H1 (cell line): Measurements from ENCODE around the gene DCDC1. TPM values are rescaled to one million over a fixed set of nuclear protein-coding genes. Genes with fewer than 3 reads are reported as not detected.

Experiments used
- CTCF ChIA-PET: fragments of 300-600 bp; sonication (Branson Sonifier 250); formaldehyde crosslinking; loops from one replicate; lab custom pipeline; 2021; ENCODE audit not compliant: partially characterized antibody; lab: Charles Lee
- POLR2A ChIA-PET: fragments of 300-600 bp; sonication (Branson Sonifier 250); formaldehyde crosslinking; loops from one replicate; lab custom pipeline; 2021; ENCODE audit warnings: inconsistent platforms; ENCODE audit not compliant: partially characterized antibody; lab: Charles Lee
- DNase-seq, 2 experiments: peaks; one replicate each; pipeline versions ENCODE4 v3.0.0 to v3.0.0-alpha.2; 2010 to 2022; ENCODE audit warnings: low spot score in 2 of 2, low read depth in 1 of 2, mixed read lengths in 1 of 2
- FAIRE-seq: peaks from 2 replicates; lab custom pipeline; 2011; peaks lifted over from hg19 to GRCh38; lab: Jason Lieb, UNC
- H2AFZ ChIP-seq: 2 replicates; pipeline ENCODE4 v1.8.1; 2012; ENCODE audit warnings: low read length, inconsistent platforms
- H2AK5ac ChIP-seq: 2 replicates; pipeline ENCODE4 v1.6.1; 2013; ENCODE audit warnings: low read depth, low read length
- H2BK120ac ChIP-seq: replicated peaks from 2 replicates; pipeline ENCODE3; 2013; ENCODE audit warnings: low read depth, low read length, inconsistent platforms
- H2BK12ac ChIP-seq: 2 replicates; pipeline ENCODE4 v1.6.1; 2013; ENCODE audit warnings: low read depth, low read length
- H2BK15ac ChIP-seq: 2 replicates; pipeline ENCODE4 v1.6.1; 2013; ENCODE audit warnings: low read length
- H2BK20ac ChIP-seq: 2 replicates; pipeline ENCODE4 v1.6.1; 2013; ENCODE audit warnings: low read length
- H2BK5ac ChIP-seq: 2 replicates; pipeline ENCODE4 v1.6.1; 2013; ENCODE audit warnings: low read depth, low read length
- H3K14ac ChIP-seq: 2 replicates; pipeline ENCODE4 v1.6.1; 2013; ENCODE audit warnings: inconsistent platforms; ENCODE audit not compliant: insufficient read length
- H3K18ac ChIP-seq: 2 replicates; pipeline ENCODE4 v1.6.1; 2013; ENCODE audit warnings: low read length; ENCODE audit errors: extremely low read depth
- H3K23ac ChIP-seq: 2 replicates; pipeline ENCODE4 v1.6.1; 2013; ENCODE audit warnings: inconsistent platforms; ENCODE audit not compliant: insufficient read length
- H3K23me2 ChIP-seq: 2 replicates; pipeline ENCODE4 v1.6.1; 2013; ENCODE audit warnings: low read depth, low read length
- H3K27ac ChIP-seq: 2 replicates; pipeline ENCODE4 v1.6.1; 2011; ENCODE audit warnings: low read depth, low read length, inconsistent platforms
- H3K27me3 ChIP-seq, 4 experiments: replicated peaks in 1 of 4; 1 replicate in 1 of 4; 2 replicates in 3 of 4; pipeline versions ENCODE4 v1.6.1 to v1.8.1; 2011 to 2013; ENCODE audit warnings: low read length in 3 of 4, mild to moderate bottlenecking in 3 of 4, inconsistent platforms in 2 of 4, mixed read lengths in 2 of 4, moderate library complexity in 1 of 4; ENCODE audit not compliant: control insufficient read depth in 3 of 4, insufficient read depth in 3 of 4; ENCODE audit errors: extremely low read depth in 1 of 4
- H3K36me3 ChIP-seq, 4 experiments: 2 replicates each; pipeline versions ENCODE4 v1.6.1 to v1.8.1; 2011 to 2013; ENCODE audit warnings: mild to moderate bottlenecking in 4 of 4, low read length in 3 of 4, moderate library complexity in 2 of 4, control low read depth in 1 of 4, inconsistent platforms in 1 of 4; ENCODE audit not compliant: insufficient read depth in 4 of 4, control insufficient read depth in 2 of 4
- H3K4ac ChIP-seq: replicated peaks from 2 replicates; pipeline ENCODE3; 2013; ENCODE audit warnings: low read length, low read depth, mixed read lengths, inconsistent platforms; ENCODE audit not compliant: insufficient read length
- H3K4me1 ChIP-seq, 4 experiments: replicated peaks in 1 of 4; 1 replicate in 1 of 4; 2 replicates in 3 of 4; pipeline versions ENCODE4 v1.6.1 to v1.8.1; 2011 to 2013; ENCODE audit warnings: low read length in 3 of 4, inconsistent platforms in 2 of 4, mixed read lengths in 1 of 4; ENCODE audit not compliant: insufficient read depth in 4 of 4, control insufficient read depth in 3 of 4
- H3K4me2 ChIP-seq, 2 experiments: 2 replicates each; pipeline versions ENCODE4 v1.6.1 to v1.8.1; 2011 to 2013; ENCODE audit warnings: low read depth in 2 of 2, low read length in 2 of 2, control low read depth in 1 of 2, inconsistent platforms in 1 of 2, mild to moderate bottlenecking in 1 of 2; ENCODE audit not compliant: insufficient read depth in 1 of 2
- H3K4me3 ChIP-seq, 4 experiments: fragments of 200-600, 300-600 bp in 1 of 4; sonication (generic), shearing (Covaris generic), sonication (Bioruptor Twin) in 1 of 4; 2 replicates each; pipeline versions ENCODE4 v1.5.1 to v1.8.1; 2011 to 2016; ENCODE audit warnings: low read length in 4 of 4, low read depth in 3 of 4, control low read depth in 2 of 4, inconsistent platforms in 2 of 4, mild to moderate bottlenecking in 2 of 4, mixed read lengths in 1 of 4, moderate library complexity in 1 of 4; ENCODE audit not compliant: insufficient read depth in 2 of 4; ENCODE audit errors: extremely low read depth in 1 of 4
- H3K56ac ChIP-seq: replicated peaks from 2 replicates; pipeline ENCODE3; 2013; ENCODE audit warnings: low read depth, mild to moderate bottlenecking, mixed read lengths, low read length, inconsistent platforms; ENCODE audit not compliant: insufficient read length
- H3K79me1 ChIP-seq: 2 replicates; pipeline ENCODE4 v1.6.1; 2013; ENCODE audit warnings: low read depth, low read length, control low read depth
- H3K79me2 ChIP-seq, 2 experiments: 2 replicates each; pipeline versions ENCODE4 v1.6.1 to v1.8.1; 2012 to 2013; ENCODE audit warnings: low read length in 2 of 2, mild to moderate bottlenecking in 2 of 2, inconsistent platforms in 1 of 2; ENCODE audit not compliant: insufficient read depth in 2 of 2, control insufficient read depth in 1 of 2
- H3K9ac ChIP-seq, 4 experiments: replicated peaks in 1 of 4; 1 replicate in 1 of 4; 2 replicates in 3 of 4; pipeline versions ENCODE4 v1.6.1 to v1.8.1; 2011 to 2013; ENCODE audit warnings: low read depth in 3 of 4, low read length in 3 of 4, control low read depth in 2 of 4, mild to moderate bottlenecking in 2 of 4, moderate library complexity in 2 of 4, inconsistent platforms in 1 of 4; ENCODE audit errors: extremely low read depth in 1 of 4
- H3K9me3 ChIP-seq, 2 experiments: 2 replicates each; pipeline versions ENCODE4 v1.6.1 to v1.8.1; 2012 to 2013; ENCODE audit warnings: mild to moderate bottlenecking in 2 of 2, moderate library complexity in 2 of 2, control low read depth in 1 of 2, inconsistent platforms in 1 of 2, low read depth in 1 of 2, low read length in 1 of 2, mixed read lengths in 1 of 2; ENCODE audit not compliant: insufficient read depth in 2 of 2
- H4K20me1 ChIP-seq, 2 experiments: replicated peaks in 1 of 2; 2 replicates each; pipeline versions ENCODE3 to v1.8.1; 2011 to 2013; ENCODE audit warnings: inconsistent platforms in 2 of 2, low read length in 2 of 2, mild to moderate bottlenecking in 1 of 2; ENCODE audit not compliant: insufficient read depth in 2 of 2, control insufficient read depth in 1 of 2
- H4K5ac ChIP-seq: 2 replicates; pipeline ENCODE4 v1.6.1; 2013; ENCODE audit warnings: low read length, low read depth, mixed read lengths, inconsistent platforms; ENCODE audit not compliant: insufficient read length
- H4K8ac ChIP-seq: 2 replicates; pipeline ENCODE4 v1.8.0; 2013; ENCODE audit warnings: mild to moderate bottlenecking, moderate library complexity, low read length, inconsistent platforms; ENCODE audit not compliant: insufficient read depth; ENCODE audit errors: extremely low read depth
- H4K91ac ChIP-seq: replicated peaks from 2 replicates; pipeline ENCODE3; 2013; ENCODE audit warnings: low read length, mixed read lengths, inconsistent platforms; ENCODE audit not compliant: insufficient read length
- ASH2L ChIP-seq: fragments of 200-600, 300-600 bp; sonication (generic); IDR thresholded peaks from one replicate; pipeline ENCODE4 v1.7.1; 2017; ENCODE audit warnings: low read length
- BACH1 ChIP-seq: IDR thresholded peaks from 2 replicates; pipeline ENCODE4 v1.6.1; 2012; ENCODE audit warnings: low read length, improper control_type of control experiment
- CBX8 ChIP-seq: fragments of 300-800, 300-1000 bp; sonication (generic); IDR thresholded peaks from 2 replicates; pipeline ENCODE4 v1.7.1; 2016; ENCODE audit warnings: low read depth, low read length, borderline replicate concordance
- EP300 ChIP-seq, 2 experiments: IDR thresholded peaks; 1 replicate in 1 of 2; 2 replicates in 1 of 2; pipeline ENCODE4 v1.6.1; 2011 to 2012; ENCODE audit warnings: low read depth in 2 of 2, low read length in 2 of 2, mild to moderate bottlenecking in 2 of 2, borderline replicate concordance in 1 of 2, inconsistent platforms in 1 of 2, moderate library complexity in 1 of 2
- EZH2 ChIP-seq: fragments of 200-600 bp; sonication (generic); IDR thresholded peaks from 2 replicates; pipeline ENCODE4 v1.7.1; 2012; ENCODE audit warnings: low read depth, mild to moderate bottlenecking, moderate library complexity, low read length, inconsistent platforms; ENCODE audit not compliant: severe bottlenecking
- HDAC2 ChIP-seq, 2 experiments: fragments of 300-600 bp in 1 of 2; sonication (generic) in 1 of 2; IDR thresholded peaks; 2 replicates each; pipeline ENCODE4 v1.6.1; 2011 to 2012; ENCODE audit warnings: low read depth in 2 of 2, low read length in 2 of 2, mild to moderate bottlenecking in 2 of 2, moderate library complexity in 2 of 2, borderline replicate concordance in 1 of 2, inconsistent platforms in 1 of 2
- JUND ChIP-seq: IDR thresholded peaks from 2 replicates; pipeline ENCODE4 v1.6.1; 2011; ENCODE audit warnings: mild to moderate bottlenecking, improper control_type of control experiment, low read length
- RBBP5 ChIP-seq: IDR thresholded peaks from 2 replicates; pipeline ENCODE4 v1.7.1; 2012; ENCODE audit warnings: low read depth, mild to moderate bottlenecking, inconsistent platforms, low read length, moderate library complexity, borderline replicate concordance
- RXRA ChIP-seq: IDR thresholded peaks from 2 replicates; pipeline ENCODE4 v1.6.1; 2011; ENCODE audit warnings: low read depth, mild to moderate bottlenecking, low read length, moderate library complexity; ENCODE audit not compliant: insufficient read depth
- SP4 ChIP-seq: IDR thresholded peaks from 2 replicates; pipeline ENCODE4 v1.6.1; 2012; ENCODE audit warnings: low read length, inconsistent platforms
- SUZ12 ChIP-seq: fragments of 200-600 bp; sonication (generic); IDR thresholded peaks from 2 replicates; pipeline ENCODE4 v1.6.1; 2012; ENCODE audit warnings: mild to moderate bottlenecking, inconsistent platforms, low read length, moderate library complexity, mixed read lengths
- TEAD4 ChIP-seq: IDR thresholded peaks from 2 replicates; pipeline ENCODE4 v1.6.1; 2012; ENCODE audit warnings: low read depth, low read length, inconsistent platforms, mixed read lengths
- polyA plus RNA-seq, 7 experiments: library from polyadenylated mRNA; depleted of rRNA in 3 of 7; stranded (reverse) in 5 of 7; unstranded in 2 of 7; fragments of >200 nt in 5 of 7; fragments of 200-250 nt in 2 of 7; gene quantifications; 1 replicate in 5 of 7; 2 replicates in 1 of 7; 4 replicates in 1 of 7; pipeline versions ENCODE4 v1.2.1 to v1.2.3, GENCODE V29; 2011 to 2013; ENCODE audit warnings: missing spikeins in 2 of 7, mixed read lengths in 2 of 7
- total RNA-seq: library from RNA; stranded (reverse); fragmentation: NEBNext Ultra II Directional; extraction: Animal tissue kit (Norgen Biotek cat#: 25700); gene quantifications from 2 replicates; pipeline ENCODE4 v1.2.1, GENCODE V29; 2021
- TF ChIP-seq, protein P1 (sequence below): IDR thresholded peaks from 2 replicates; pipeline ENCODE4 v1.6.1; 2012; ENCODE audit warnings: inconsistent platforms

The DCDC1 gene
- total and polyA plus RNA-seq, 2 of the 8 experiments (the other 6 are each of a cell fraction or from before 2014, with no cell fraction given): 0.15 to 0.56 TPM

DNA sequence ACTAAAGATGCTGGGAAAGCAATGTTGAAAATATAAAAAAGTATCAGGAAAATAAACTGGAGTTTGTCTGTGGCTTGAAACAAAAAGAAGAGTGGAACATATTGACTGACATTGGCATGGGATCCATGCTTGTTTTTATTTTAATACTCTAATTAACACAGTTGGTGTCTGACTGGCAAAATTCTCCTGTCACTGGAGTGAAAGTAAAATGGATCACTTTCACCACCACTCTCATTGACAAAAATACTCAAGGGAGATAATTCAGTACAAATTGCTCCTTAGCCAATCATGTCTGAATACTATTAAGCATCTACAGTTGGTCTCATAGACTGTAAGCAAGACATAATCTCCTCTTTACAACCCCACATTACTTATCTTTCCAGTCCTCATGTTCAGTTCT lies 101.8 kb downstream of the DCDC1 start:
- Histone ChIP-seq H3K14ac (no peak overlapping the region), H2BK5ac (no peak overlapping the region), H3K27ac (no peak overlapping the region), H3K4ac (no peak overlapping the region), H4K8ac (no peak overlapping the region), H3K23me2 (no peaks in the 10 kb centered on the region), H3K27me3 (no peaks in the 10 kb centered on the region), H3K36me3 (no peaks in the 10 kb centered on the region), H3K56ac (no peak overlapping the region), H2BK12ac (no peak overlapping the region), H4K20me1 (no peaks in the 10 kb centered on the region), H2AK5ac (no peak overlapping the region), H3K18ac (no peak overlapping the region), H3K4me2 (no peak overlapping the region), H3K9me3 (peaks cover 8 to 9% of the 10 kb centered on the region in 2 experiments), H3K23ac (no peak overlapping the region), H4K91ac (no peak overlapping the region), H3K79me2 (no peaks in the 10 kb centered on the region), H2AFZ (no peak overlapping the region), H4K5ac (no peak overlapping the region), H2BK15ac (no peak overlapping the region), H3K4me3 (no peak overlapping the region), H2BK20ac (no peak overlapping the region), H3K9ac (no peak overlapping the region), H3K4me1 (no peaks in the 10 kb centered on the region), H3K79me1 (no peaks in the 10 kb centered on the region), H2BK120ac (no peak overlapping the region)
- FAIRE-seq (no peak), DNase-seq (no peak)
- CTCF ChIA-PET: interaction anchor here (0.7 to 1.7 kb wide), 2 partner anchors 16 to 153 kb away, joined by 5 to 6 read pairs; no protein-coding TSS in a partner anchor
- POLR2A ChIA-PET: no interaction called here
- TF ChIP-seq JUND: no peak
- no peak for TF ChIP-seq RXRA
- TF ChIP-seq RBBP5: no peak
- TF ChIP-seq HDAC2 (IDR thresholded peaks at IDR 0.05; ENCODE audit: borderline replicate concordance in 1 of 2, low read depth in 2 of 2, low read length in 2 of 2): no peak
- TF ChIP-seq, protein P1, sequence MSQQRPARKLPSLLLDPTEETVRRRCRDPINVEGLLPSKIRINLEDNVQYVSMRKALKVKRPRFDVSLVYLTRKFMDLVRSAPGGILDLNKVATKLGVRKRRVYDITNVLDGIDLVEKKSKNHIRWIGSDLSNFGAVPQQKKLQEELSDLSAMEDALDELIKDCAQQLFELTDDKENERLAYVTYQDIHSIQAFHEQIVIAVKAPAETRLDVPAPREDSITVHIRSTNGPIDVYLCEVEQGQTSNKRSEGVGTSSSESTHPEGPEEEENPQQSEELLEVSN: no peak
- no peak for TF ChIP-seq BACH1
- no peak for TF ChIP-seq EP300 (IDR thresholded peaks at IDR 0.05; ENCODE audit: borderline replicate concordance in 1 of 2, low read depth in 2 of 2, low read length in 2 of 2)
- no peak for TF ChIP-seq CBX8
- TF ChIP-seq SP4: no peak
- TF ChIP-seq ASH2L: no peak
- TF ChIP-seq SUZ12: no peak
- TF ChIP-seq TEAD4: no peak
- no peak for TF ChIP-seq EZH2
